ENCODE results near the gene MSANTD1. TPM values are rescaled to one million over a fixed set of nuclear protein-coding genes. Genes with fewer than 3 reads are reported as not detected.
"Not testable (repeated sequence)": the region's sequence is repeated elsewhere in the genome, so short reads cannot be mapped to it uniquely, and the experiment has no call there.

MSANTD1 gene
- total RNA-seq, 1 donor from 2014 or later: 1.7 TPM

DNA sequence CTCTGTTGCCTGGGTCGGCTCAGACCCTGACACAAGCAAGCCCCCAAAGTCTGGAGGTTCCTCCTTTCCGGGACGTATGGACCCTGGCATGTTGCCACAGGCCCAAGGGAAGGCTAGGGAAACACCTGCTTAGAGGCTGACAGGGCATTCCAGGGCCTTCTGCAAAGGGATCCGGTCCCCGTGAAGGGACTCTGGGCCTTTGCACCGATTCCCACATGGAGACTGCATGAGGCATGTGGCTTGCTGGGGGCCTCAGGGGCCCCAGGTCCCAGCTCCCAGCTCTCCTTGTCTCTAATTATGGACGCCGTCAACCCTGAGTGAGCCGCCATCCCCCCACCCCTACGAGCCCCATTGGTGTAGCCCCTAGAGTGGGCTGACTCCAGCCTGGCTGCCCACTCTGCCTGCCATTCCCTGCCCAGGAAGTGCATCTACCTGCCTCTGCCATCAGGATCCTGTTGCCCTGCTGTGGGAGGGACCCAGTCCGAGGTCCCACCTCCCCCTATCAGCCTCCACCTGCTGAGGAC, 39.7 kb downstream of the MSANTD1 start:
- DNase-seq (ENCODE audit: low spot score): no peak

DNA sequence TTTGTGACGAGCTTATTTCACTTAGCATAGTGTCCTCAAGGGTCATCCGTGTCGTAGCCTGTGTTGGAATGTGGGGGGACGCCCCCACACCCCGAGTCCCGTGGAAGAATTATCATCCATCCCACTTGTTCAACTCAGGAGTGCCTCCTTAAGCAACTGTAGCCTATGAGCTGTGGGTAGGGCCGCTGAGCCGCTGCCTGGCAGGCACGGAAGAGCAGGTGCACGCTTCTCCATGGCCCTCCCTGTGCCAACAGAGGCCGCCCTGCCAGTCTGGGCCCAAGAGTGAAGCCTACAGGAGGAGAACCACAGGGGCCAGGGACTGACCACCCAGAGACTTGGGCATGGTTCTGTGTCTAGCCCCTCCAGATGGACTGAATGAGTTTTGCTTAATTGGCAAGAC, 41.5 kb downstream of the MSANTD1 start:
- DNase-seq (ENCODE audit: low spot score): peak; percentile 29

DNA sequence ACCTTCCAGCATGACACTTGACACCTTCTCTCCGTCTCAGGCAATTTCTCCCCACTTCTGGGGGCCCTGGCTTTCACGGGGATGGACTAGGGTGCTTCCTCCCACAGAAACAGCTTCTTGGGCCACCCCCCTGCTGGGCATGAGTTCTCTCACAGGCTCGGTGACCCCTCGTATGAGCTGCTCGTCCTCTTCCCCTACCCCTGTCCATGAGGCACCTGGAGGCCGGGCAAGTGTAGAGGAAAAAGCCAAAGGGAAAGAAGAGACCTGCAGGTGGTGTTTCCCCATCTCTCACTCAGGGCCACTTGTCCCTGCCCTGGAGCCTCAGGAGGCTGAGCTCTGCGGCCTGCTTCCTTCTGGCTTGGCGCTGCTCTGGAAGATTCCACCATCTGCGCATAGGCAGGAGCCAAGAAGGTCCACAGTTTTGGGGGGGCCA, 41.9 kb downstream of the MSANTD1 start:
- DNase-seq (ENCODE audit: low spot score): peak; percentile 36

DNA sequence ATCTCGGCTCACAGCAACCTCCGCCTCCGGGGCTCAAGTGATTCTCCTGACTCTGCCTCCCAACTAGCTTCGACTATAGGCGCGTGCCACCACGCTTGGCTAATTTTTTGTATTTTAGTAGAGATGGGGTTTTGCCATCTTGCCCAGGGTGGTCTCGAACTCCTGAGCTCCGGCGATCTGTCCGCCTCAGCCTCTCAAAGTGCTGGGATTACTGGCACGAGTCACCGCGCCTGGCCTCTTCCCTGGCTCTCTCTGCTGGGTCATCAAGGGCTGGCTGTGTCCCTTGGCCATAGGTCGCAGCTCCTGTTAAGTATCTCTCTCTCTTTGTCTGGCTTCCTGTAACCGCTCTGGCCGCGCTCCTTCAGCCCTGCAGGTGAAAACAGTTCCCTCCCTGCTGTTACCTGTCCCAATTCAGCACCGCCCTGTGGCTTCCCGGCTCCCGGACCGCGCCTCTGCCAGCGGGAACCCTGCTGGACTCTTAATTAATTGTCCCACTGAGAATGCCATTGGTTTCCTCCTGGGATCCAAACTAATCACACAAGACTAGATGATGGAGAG, 42.5 kb downstream of the MSANTD1 start:
- peak; percentile 51 for DNase-seq (ENCODE audit: low spot score)

DNA sequence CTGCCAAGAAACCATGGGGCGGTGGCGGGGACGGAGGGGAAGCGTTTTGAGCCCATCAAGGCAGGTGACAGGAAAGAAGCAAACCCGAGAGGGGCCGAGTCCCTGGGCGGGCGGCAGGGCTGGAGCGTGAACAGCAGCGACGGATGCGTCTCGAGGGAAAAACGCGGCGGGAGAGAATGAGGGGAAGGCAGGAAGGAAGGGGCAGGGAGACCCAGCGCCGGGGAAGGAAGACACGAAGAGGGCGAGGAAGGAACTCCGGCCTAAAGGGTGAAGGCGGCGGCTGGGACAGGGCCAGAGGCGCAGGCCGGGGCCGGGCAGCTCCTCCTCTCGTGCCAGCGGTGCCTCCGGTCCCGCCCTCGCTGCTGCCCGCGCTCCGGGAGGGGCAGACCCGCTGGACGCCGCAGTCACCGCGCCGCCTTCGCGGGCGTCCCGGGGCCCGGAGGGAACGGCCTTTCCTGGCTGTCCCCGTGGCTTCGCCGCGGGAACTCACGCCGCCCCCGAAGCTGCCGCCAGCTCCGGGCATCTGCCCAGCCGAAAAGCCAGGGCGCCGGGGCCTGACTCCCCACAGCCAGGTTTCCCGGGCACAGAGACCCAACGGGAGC, 43.1 kb downstream of the MSANTD1 start:
- peak; percentile 58 for DNase-seq (ENCODE audit: low spot score)

DNA sequence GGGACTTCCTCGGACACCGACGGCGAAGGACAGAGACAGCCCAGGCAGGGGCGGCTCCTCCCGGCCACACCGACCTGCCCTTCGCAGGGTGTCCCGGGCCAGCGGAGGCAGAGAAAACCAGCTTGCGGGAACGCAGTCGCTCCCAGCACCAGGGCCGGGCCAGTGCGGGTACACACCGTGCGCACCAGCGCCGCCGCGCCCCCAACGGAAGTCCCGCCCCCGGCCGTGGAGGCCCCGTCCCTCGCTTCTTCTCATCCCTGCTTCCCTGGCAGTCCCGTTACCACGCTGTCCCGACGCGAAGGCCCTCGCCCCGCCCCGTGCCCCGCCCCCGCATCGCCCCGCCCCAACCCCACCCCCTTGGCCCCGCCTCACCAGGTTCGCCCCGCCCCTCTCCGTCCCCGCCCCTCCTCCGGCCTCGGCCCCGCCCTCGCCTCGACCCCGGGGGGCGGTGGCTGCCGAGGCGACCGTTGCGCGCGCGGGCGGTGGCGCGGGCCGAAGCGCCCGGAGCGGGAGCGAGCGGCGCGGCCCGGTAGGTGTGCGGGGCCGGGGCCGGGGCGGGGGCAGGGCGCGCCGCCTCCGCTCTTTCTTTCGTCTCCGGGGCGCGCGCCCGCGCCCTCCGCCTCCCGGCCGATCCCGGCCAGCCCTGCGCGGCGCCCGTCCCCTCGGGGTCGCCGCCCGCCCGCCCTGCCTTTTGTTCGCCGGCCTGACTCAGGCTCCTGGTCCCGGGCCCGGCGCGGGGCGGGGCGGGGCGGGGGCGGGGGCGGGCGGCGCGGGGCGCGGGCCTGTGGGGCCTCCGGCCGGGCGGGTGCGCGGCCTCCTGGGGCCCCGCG, 43.8 kb downstream of the MSANTD1 start, which contains the start of gene RGS12:
RGS12 (plus strand) TSS at position 451 of the 830 bp plus-strand sequence. CDS start 23,150 bp downstream, outside the sequence.
- peak; percentile 94 for DNase-seq (ENCODE audit: low spot score)

DNA sequence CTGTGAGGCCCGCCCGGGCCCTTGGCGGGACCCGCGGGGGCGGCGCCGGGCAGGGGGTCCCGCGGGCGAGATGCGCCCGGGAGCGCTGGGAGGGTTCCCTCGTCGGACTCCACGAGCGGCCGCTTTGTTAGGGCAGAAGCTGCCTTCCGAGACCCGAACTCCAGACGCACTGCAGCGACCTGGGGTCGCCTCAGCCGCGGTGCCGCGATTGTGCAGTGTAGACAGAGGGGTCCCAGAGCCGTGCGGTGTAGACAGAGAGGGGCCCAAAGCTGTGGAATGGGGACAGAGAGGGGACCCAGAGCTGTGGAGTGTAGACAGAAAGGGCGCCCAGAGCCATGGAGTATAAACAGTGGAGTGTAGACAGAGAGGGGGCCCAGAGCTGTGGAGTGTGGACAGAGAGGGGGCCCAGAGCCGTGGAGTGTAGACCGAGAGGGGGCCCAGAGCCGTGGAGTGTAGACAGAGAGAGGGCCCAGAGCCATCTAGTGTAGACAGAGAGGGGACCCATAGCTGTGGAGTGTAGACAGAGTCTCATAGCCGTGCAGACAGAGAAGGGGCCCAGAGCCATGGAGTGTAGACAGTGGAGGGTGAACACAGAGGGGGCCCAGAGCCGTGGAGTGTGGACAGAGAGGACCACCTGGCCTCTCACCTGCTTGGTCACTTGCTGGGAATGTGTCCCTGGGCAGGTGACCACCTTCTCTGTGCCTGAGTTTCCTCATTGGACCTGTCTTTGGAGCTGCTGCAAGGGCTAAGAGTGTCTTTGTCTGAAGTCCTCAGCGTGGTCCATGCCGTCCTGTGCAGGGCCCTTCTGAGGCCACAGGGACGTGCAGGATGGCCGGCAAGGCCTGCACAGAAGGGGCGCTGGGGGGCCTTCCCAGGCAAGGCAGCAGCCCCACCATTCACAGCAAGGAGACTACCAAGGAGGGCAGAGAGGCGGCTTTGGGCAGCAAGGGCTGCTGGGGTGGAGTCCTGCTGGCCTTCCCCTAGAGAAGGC, 44.7 kb downstream of the MSANTD1 start:
- DNase-seq (ENCODE audit: low spot score): peak; percentile 48

DNA sequence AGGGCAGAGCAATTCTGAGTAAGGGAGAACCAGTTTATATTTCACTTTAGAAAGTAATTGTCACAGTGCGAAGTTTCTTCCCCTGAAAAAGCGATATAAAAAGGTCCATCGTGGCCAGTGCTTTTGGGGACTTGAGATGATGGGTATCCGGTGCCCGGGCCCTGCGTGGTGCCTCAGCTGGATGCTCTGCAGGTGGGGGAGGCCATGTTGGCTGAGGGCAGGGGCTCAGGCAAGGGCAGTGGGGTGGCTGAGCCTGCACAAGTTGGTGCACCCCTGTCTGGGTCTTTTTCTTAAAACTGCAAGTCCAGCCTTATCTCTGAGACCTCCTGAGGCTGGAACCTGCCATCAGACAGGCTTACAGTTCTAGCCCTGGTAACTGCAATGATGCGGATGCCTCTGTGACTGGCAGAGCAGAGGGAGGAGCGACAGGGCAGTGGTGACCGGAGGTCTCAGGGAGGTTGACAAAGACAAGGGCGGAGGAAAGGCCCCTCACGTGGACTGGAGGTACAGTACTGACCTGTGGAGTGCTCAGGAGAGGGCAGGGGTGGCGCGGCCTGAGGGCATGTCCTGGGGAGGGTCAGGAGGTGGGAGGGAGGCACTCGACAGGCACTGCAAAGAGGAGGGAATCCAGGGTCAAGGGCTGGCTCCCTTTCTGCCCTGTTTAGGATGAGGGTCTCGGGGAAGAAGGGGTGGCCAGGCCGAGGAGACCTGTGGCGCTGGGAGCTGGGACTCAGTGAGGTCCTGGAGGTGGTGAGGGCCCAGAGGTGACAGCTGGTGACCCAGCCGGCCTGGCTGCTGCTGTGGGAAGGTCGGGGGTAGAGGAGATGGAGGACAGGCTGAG, 45.7 kb downstream of the MSANTD1 start:
- peak; percentile 43 for DNase-seq (ENCODE audit: low spot score)

DNA sequence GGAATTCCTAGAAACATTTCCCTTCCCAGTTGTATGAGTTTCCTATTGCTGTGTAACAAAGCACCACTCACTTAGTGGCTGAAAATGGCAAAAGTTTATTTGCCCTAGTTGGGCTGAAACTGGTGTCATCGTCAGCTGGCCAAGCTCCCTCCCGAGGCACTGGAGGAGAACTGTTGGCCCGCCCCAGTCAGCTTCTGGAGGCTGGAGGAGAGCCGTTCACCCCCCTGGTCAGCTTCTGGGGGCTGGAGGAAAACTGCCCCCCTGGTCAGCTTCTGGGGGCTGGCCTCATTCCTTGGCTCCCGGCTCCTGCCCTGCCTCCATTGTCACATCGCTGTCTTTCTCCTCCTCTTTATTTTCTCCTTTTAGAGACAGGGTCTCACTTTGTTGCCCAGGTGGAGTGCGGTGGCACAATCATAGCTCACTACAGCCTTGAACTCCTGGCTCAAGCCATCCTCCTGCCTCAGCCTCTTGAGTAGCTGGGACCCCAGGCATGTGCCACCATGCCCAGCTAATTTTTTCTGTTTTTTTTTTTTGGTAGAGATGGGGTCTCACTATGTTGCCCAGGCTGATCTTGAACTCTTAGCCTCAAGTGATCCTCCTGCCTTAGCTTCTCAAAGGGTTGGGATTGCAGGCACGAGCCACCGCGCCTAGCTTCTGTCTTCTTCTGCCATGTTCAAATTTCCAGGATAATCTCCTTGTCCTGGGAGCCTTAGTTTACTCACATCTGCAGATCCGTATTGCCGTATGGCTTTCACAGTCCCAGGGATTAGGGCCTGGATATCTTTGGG, 47.1 kb downstream of the MSANTD1 start:
- DNase-seq (ENCODE audit: low spot score): peak; percentile 35

DNA sequence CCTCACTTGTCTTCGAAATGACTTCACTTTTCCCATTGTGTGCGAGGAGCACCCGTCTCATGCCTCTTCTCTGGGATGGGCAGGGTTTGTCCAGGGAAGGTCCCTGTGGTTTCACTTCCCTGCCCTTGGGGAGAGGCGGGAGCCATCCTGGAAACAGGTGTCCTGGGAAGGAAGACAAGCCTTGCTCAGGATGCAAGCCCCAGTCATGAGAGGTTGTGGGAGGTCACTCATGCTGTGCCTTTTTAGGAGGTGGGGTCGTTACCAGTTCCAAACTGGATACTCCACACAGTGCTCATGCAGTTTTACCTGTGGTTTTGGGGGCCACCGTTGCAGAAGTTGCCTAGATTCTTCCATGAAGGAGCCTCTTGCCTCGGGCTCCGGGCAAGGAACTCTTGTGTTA, 47.7 kb downstream of the MSANTD1 start:
- peak; percentile 24 for DNase-seq (ENCODE audit: low spot score)

DNA sequence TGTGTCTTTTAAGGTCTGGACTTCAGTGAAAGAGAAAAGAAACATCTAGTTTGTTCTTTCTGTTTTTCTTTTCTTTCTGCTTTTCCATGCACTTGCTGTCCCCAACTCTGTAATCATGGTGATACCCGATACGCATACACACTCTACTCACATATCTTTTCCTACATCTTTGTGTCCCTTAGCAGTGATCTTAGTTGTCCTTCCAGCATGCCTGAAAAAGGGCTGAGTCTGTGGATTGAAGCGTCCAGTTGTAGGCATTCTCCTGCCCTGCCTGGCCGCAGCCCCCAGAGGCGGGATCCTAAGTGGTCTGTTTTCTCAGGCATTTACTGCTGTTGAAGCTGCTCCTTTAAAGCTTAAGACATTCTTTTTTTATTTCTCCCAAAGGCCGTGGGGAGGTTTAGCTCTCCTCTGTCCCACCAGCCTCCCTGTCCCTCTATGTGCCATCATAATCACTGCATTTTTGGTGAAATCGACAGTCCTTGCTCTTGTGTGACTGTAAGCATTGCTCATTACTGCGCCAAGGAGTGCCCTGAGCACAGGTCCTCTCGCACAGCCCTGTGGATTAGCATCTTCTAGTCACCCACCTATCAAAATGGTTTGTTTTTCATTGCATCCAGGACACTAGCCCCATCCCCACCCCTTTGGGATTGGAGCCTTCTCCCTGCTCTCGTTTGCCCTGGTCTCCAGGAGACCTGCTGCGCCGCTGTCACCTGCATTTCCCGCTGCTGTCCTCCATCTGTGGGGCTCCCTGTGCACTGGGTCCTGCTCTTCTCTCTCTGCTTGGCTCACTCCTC, 48.3 kb downstream of the MSANTD1 start:
- DNase-seq (ENCODE audit: low spot score): peak; percentile 27

DNA sequence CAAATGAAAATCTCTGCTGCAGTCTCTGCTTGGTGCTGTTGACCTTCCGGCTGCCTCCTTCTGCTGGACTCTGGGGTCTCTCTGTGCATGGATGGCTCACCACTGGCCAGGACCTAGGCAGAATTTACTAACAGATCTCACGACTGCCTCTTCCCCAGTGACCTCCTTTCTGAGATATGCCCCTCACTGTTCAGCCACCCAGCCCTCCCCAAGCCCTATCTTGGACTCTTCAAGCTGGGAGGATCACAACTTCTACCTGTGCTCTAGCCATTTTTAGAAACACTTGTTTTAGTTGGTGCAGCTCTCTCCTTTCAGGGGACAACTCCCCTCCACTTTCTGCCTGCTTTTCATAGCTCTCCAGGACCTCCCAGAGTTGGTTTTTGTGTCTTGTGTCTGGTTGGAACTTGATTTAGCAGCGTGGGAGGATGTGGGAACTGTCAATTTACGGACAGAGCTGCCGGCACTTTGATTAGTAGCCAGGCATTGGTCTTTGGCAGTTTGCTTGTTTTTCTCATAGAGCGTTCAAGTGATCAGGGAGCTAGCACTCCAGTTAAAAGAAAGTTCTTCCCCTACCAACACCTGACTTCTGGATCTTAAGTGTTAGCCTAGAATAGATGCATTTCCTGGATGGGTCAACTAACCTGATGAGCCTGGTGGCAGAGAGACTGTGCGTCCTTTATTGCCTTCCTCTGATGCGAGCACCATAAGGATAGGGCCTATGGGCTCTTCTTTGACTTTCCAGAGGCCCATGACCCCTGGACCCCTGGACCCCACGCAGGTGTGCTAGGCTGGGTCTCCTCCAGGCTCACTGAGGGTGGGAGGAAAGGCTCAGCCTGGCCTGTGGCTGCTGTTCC, 50.4 kb downstream of the MSANTD1 start:
- peak; percentile 14 for DNase-seq (ENCODE audit: low spot score)

DNA sequence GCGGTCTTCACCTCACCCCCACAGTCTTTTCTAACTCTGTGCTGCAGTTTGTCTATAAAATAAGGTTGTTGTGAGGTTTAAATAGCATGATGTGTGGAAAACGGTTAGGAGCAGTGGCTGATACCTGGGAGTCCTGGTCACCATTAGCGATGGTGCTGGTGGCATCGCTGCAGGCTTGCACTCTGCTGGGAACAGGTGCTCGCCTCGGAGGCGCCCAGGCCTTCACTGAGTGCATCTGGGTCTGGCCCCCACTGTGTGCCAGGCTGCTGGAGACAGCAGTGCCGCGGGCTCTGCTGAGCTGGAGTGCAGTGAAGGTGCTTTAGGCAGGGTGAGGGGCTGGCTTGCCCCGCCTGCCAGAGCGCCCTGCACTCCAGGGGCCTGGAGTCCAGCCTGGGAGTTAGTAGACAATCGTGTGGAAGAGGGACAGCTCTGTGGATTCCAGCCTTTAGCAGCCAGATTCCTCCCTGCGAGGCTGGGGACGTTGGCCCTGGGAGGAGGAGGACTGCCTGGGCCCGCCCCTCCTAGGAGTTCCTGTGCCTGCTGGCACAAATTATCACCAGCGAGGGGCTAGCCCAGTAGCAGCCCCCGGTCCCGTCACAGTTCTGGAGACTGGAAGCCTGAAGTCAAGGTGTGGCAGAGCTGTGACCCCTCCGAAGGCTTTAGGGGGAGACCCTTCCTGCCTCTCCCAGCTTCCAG, 51.2 kb downstream of the MSANTD1 start:
- no peak for DNase-seq (ENCODE audit: low spot score)

DNA sequence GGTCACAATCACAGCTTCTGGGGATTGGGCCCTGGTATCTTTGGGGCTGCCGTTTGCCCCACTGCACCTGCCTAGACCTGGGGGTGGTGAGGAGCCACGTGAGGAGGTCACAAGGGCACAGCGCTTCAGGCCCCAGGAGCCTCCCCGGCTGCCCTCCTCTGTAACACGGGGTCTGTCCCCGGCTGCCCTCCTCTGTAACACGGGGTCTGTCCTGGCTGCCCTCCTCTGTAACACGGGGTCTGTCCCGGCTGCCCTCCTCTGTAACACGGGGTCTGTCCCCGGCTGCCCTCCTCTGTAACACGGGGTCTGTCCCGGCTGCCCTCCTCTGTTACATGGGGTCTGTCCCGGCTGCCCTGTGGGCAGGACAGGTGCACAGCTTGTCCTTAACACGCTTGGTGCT, 51.9 kb downstream of the MSANTD1 start:
- not testable (repeated sequence) for DNase-seq (ENCODE audit: low spot score)

DNA sequence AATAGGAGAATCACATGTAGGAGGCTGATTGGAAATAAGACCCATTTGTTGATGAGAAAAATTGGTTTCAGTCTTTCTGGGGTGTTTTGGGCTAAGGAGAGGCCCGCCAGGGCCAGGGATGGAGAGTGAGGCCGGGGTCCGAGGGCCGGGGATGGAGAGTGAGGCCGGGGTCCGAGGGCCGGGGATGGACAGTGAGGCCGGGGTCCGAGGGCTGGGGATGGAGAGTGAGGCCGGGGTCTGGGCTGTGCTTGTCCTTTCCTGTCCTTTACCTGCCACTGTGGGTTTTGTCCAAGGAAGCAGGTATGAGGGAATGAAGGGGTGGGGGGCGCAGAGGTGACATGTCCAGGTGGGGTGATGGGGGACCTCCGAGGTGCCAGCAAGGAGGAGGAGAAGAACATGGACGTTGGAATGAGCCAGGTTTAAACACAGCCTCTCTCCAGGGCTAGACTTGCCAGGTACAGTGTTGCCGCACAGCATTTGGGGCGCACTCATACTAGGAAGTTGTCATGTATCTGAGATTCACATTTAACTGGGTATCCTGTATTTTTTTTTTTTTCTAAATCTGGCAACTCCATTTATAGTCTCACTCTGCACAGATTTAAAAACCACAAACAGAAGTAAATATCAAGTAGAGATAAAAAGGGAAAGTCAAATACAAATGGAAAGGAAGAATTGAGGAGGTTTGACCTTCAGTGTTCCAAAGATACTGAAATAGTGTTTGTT, 52.7 kb downstream of the MSANTD1 start:
- DNase-seq (ENCODE audit: low spot score): no peak

DNA sequence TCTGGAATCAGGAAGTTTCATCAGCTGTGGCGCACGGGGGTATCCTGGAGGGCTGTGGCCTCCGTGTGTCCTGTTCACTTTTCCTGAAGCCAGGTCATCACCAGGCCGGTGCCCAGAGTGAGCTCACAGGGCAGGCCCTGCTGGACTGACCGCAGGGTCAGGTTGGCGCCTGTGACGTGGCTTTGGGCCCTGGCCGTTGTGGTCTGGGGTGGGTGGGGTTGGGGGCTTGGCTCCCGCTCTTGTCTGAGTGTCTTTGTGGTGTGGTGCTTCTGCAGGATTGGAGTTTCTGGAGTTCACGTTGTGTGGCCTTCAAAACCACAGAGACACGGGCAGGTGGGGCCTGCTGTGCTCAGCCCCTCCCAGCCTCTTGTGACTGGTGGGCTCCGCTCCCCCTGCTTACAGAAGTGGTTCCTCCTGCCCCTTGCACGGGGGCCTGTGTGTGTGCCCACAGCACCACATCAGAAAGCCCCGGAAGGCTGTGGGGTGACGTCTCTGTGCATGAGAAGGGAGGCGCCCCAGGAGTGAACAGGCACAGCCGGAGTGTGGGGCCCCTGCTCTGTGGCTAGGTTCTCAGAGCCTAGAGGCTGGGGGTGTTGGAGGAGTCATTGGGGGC, 53.3 kb downstream of the MSANTD1 start:
- peak; percentile 42 for DNase-seq (ENCODE audit: low spot score)

Data from ureter (tissue), 1 donor.